Adrenal gland (tissue), 5 donors: ENCODE results near the gene UBE2R2.

Experiments used
- POLR2A ChIP-seq, 2 donors: fragments of 450-650 bp; IDR thresholded peaks; one replicate each; pipeline ENCODE4 v1.6.1; 2017; ENCODE audit warnings: antibody characterized with exemption in 2 of 2, mild to moderate bottlenecking in 2 of 2, moderate library complexity in 1 of 2
- TF ChIP-seq, protein P1 (sequence below), 6 experiments: fragments of 450-650 bp in 4 of 6; fragments of 200-600 bp in 2 of 6; sonication (generic) in 1 of 6; IDR thresholded peaks; 1 replicate in 5 of 6; 2 replicates in 1 of 6; pipeline versions ENCODE4 v1.5.1 to v1.8.0; 2016 to 2021; ENCODE audit warnings: antibody characterized with exemption in 6 of 6, mild to moderate bottlenecking in 2 of 6, moderate library complexity in 1 of 6
- donor health status: DM: no; HTN: no; CAD: no.

DNA sequence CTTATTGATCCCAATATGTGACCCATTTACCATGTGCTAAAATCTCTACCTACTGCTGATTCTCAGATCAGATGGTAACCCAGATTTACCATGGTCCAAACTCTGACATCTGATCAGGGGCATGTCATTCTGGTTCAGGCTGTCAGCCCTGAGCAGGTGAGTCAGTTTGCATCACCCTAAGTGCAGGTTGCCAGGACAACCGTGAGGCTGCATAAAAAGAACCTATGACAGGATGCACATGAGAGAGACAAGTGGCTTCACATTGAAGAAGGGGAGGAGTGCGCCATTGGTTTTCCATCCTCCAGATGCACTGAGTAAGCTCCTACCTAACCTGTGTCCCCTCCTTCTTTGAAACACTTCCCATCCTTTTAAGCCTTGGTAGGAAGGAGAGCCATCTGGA is 22.4 kb upstream of the UBE2R2 start:
- TF ChIP-seq, protein P1, sequence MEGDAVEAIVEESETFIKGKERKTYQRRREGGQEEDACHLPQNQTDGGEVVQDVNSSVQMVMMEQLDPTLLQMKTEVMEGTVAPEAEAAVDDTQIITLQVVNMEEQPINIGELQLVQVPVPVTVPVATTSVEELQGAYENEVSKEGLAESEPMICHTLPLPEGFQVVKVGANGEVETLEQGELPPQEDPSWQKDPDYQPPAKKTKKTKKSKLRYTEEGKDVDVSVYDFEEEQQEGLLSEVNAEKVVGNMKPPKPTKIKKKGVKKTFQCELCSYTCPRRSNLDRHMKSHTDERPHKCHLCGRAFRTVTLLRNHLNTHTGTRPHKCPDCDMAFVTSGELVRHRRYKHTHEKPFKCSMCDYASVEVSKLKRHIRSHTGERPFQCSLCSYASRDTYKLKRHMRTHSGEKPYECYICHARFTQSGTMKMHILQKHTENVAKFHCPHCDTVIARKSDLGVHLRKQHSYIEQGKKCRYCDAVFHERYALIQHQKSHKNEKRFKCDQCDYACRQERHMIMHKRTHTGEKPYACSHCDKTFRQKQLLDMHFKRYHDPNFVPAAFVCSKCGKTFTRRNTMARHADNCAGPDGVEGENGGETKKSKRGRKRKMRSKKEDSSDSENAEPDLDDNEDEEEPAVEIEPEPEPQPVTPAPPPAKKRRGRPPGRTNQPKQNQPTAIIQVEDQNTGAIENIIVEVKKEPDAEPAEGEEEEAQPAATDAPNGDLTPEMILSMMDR (IDR thresholded peaks at IDR 0.05), result no peak
- no peak for TF ChIP-seq POLR2A (IDR thresholded peaks at IDR 0.05)
